H54 (cell line): ENCODE measurements around the gene ELOVL5.
"Not testable (repeated sequence)": the region's sequence is repeated elsewhere in the genome, so short reads cannot be mapped to it uniquely, and the experiment has no call there.

Experiments used
- DNase-seq: peaks from one replicate; pipeline ENCODE4 v3.0.0; 2011; ENCODE audit warnings: low spot score, mixed read lengths; ENCODE audit not compliant: insufficient read length
- FAIRE-seq: peaks from 3 replicates; lab custom pipeline; 2011; peaks lifted over from hg19 to GRCh38; lab: Jason Lieb, UNC
- POLR2A ChIP-seq: IDR thresholded peaks from 2 replicates; pipeline ENCODE4 v1.6.1; 2011; ENCODE audit warnings: low read depth, mild to moderate bottlenecking, low read length

ELOVL5 gene

GRCh38 chr6:53347921-53348370 lies 804 bp downstream of the ELOVL5 start:
- TF ChIP-seq POLR2A, result no peak
- no peak for FAIRE-seq
- peak; percentile 68 for DNase-seq

DNA sequence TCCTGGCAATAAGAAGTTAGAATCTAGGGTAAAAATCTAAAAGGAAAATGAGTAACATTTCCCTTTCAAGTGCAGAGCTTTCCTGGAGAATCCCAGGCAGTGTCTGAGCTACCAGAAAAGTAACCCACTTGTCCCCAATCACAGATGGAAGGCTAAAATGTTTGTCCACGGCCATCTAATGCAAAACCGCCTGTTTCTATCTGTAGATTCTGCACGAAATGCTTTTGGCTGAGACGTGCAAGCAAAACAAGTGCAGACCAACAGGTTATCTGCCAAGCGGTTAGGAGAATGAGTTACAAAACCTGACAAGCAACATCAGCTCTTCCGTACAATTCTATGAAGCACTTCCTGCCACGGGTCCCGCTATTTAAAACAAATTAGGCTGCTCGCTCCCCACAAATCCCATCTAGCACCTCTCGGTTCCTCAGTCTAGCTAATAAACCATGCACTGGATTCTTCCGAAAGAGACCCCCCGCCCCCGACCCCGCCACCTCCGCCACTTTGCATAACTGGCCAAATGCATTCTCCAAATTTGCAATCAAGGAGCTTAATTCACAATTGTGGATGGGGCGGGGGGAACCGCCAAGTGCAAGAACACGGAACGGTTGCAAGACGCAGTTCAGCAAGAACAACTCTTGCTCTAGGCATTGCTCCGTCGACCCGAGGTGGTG lies 1.4 kb downstream of the ELOVL5 start:
- FAIRE-seq, result no peak
- DNase-seq, result no peak
- no peak for TF ChIP-seq POLR2A

DNA sequence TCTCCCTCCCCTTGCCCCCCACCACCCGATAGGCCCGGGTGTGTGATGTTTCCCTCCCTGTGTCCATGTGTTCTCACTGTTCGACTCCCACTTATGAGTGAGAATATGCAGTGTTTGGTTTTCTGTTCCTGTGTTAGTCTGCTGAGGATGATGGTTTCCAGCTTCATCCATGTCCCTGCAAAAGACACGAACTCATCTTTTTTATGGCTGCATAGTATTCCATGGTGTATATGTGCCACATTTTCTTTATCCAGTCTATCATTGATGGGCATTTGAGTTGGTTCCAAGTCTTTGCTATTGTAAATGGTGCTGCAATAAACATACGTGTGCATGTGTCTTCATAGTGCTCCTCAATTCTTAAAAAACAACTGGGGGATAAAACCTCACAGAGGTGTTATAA lies 2.7 kb downstream of the ELOVL5 start:
- not testable (repeated sequence) for FAIRE-seq, DNase-seq

GRCh38 chr6:53344969-53345368 lies 3.8 kb downstream of the ELOVL5 start:
- DNase-seq, result no peak
- TF ChIP-seq POLR2A, result no peak
- no peak for FAIRE-seq

GRCh38 chr6:53343092-53343491 lies 5.7 kb downstream of the ELOVL5 start:
- DNase-seq (no peak), FAIRE-seq (no peak)
- TF ChIP-seq POLR2A, result no peak

DNA sequence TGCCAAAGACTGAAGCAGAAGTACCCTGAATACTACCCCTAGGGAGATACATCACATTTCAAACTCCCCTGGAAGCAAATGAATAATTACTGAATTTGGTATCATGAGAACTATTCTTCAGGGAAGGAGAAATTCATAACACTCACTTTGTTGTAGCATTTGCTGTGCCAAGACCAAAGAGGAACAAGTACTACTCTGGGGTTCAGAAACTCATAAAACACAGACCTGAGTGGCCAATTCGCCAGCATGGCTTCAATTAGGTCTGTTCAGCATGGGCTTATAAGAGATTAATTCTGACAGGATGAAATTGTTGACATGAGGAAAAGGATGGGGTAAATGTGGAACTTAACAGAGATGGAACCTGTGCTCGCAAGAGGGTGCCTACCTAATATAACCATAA lies 6.5 kb downstream of the ELOVL5 start:
- no peak for TF ChIP-seq POLR2A
- FAIRE-seq, result no peak
- DNase-seq, result no peak

GRCh38 chr6:53340536-53340935 lies 8.2 kb downstream of the ELOVL5 start:
- no peak for TF ChIP-seq POLR2A
- no peak for DNase-seq
- FAIRE-seq, result no peak

GRCh38 chr6:53339424-53339823 lies 9.3 kb downstream of the ELOVL5 start:
- no peak for DNase-seq
- FAIRE-seq, result peak; percentile 27
- TF ChIP-seq POLR2A, result no peak

DNA sequence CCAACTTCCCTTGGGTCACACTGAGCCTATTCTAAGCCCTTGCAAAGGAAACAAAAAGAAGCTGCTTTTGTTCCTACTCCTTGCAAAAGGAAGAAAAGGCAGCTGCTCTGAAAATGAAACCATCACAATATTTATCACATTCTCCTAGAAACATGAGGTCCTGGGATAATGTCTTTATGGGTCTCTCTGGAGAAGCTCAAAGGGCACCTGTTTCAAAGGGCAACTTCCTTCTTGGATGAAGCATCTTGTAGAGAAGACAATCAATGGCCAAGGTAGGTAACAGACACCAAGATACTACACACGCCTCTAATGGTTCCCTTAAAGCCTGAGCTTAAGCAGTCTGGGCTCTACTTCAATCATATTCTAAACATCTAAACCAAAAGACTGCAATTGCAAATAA lies 10.4 kb downstream of the ELOVL5 start:
- FAIRE-seq (no peak), DNase-seq (no peak)
- no peak for TF ChIP-seq POLR2A

DNA sequence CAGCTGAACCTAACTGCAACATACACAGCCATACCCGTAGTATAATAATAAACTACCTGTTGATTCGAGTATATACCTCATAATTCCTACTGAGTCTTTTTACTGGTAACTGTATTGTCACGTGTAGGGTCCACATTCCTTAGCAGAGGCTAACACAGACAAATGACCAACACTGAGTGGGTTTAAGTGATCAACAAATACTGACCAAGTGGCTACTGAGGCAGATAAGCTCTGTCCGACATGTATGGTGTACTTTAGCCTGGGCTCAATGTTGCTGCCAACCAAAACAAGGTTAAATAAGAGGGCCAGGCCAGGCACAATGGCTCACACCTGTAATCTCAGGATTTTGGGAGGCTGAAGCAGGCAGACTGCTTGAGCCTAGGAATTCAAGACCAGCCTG lies 12.7 kb downstream of the ELOVL5 start:
- no peak for DNase-seq
- FAIRE-seq, result no peak
- TF ChIP-seq POLR2A, result no peak

- FAIRE-seq (no peak), DNase-seq (no peak)
- no peak for TF ChIP-seq POLR2A
These were observed 13.3 kb downstream of the ELOVL5 start for GRCh38 chr6:53335224-53335994.

DNA sequence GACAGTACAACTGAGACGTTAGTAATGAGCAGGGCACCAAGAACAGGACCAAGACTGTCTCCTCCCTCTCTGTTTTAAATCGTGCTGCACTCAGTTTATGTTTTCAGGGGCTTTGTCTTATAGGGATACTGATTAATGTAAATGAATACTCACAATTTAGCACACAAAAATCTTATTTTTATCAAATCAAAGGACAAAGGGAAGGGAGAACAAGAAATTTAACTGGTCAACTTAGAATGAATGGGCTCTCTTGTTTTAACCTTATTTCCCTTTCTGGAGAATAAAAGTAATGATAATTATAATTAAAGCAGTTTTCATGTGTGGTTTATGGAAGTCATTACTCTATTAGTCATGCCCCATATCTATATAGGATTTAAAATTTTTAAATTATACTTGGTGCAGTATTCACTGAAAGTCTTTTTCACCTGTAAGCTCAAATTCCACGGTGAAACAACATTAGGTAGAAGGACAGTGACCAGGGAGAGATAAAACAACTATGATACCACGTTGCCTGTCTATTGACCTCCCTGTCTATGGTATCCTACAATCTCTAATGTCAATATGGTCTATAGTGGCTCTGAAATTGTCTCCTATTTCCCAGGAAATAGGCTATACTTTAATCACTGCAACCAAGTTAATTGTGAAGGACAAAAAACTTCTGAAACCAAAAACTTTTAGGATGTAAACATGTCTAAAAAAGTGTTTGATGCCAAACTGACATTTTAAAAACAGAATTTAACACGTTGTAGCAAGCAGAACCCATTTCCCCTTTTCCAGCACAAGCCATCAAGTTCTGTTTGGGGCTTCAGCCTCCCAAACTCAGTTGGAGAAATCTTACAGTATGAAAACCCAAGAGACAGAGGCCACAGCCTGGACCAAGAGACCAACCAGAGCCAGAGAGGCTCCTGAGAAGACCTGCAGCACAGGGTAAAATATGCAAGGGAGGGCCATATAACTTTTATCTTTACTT lies 15.0 kb downstream of the ELOVL5 start:
- no peak for TF ChIP-seq POLR2A
- FAIRE-seq, result no peak
- no peak for DNase-seq

DNA sequence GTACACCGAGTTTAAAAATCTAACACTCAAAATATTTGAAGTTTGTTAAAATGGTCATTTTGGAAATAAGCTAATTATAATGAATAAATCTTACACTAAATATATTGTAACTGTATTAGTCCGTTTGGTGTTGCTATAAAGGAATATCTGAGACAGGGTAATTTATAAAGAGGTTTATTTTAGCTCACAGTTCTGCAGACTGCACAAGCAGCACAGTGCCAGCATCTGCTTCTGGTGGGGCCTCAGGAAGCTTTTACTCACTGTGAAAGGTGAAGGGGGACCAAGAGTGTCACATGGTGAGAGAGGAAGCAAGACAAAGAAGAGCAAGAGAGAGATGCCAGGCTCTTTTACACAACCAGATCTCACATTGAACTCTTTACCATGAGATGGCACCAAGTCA lies 17.1 kb downstream of the ELOVL5 start:
- TF ChIP-seq POLR2A, result no peak
- DNase-seq (no peak), FAIRE-seq (no peak)

GRCh38 chr6:53330137-53330536 lies 18.6 kb downstream of the ELOVL5 start:
- DNase-seq, result no peak
- no peak for TF ChIP-seq POLR2A
- no peak for FAIRE-seq
